H9 (cell line): ENCODE data around the gene MRPL52. TPM values are rescaled to one million over a fixed set of nuclear protein-coding genes. Genes with fewer than 3 reads are reported as not detected.

Source experiments
- DNase-seq: peaks from one replicate; pipeline ENCODE4 v3.0.0-alpha.2; 2017
- H2AFZ ChIP-seq: one replicate; pipeline ENCODE4 v1.6.1; 2013; ENCODE audit warnings: mild to moderate bottlenecking, low read length, control low read depth, moderate library complexity
- H2AK5ac ChIP-seq: 2 replicates; pipeline ENCODE4 v1.6.1; 2013; ENCODE audit warnings: low read length, control low read depth, mixed read lengths; ENCODE audit not compliant: insufficient read length
- H2BK120ac ChIP-seq: one replicate; pipeline ENCODE4 v1.6.1; 2013; ENCODE audit warnings: low read depth, mild to moderate bottlenecking, low read length, control low read depth, inconsistent platforms; ENCODE audit not compliant: poor library complexity, severe bottlenecking
- H2BK12ac ChIP-seq: 2 replicates; pipeline ENCODE4 v1.6.1; 2013; ENCODE audit warnings: low read length, control low read depth, mixed read lengths, low read depth; ENCODE audit not compliant: insufficient read length
- H2BK15ac ChIP-seq: 2 replicates; pipeline ENCODE4 v1.6.1; 2013; ENCODE audit warnings: low read depth, low read length, control low read depth
- H2BK20ac ChIP-seq: one replicate; pipeline ENCODE4 v1.6.1; 2013; ENCODE audit warnings: low read depth, mild to moderate bottlenecking, low read length, control low read depth, inconsistent platforms; ENCODE audit not compliant: poor library complexity, severe bottlenecking
- H2BK5ac ChIP-seq: 2 replicates; pipeline ENCODE4 v1.6.1; 2013; ENCODE audit warnings: low read length, control low read depth, mixed read lengths; ENCODE audit not compliant: insufficient read length
- H3K14ac ChIP-seq: 2 replicates; pipeline ENCODE4 v1.6.1; 2013; ENCODE audit warnings: low read length, control low read depth; ENCODE audit not compliant: insufficient read depth
- H3K18ac ChIP-seq: 2 replicates; pipeline ENCODE4 v1.6.1; 2013; ENCODE audit warnings: low read depth, mild to moderate bottlenecking, mixed read lengths, low read length, control low read depth; ENCODE audit not compliant: insufficient read length
- H3K23ac ChIP-seq: 2 replicates; pipeline ENCODE4 v1.6.1; 2013; ENCODE audit warnings: low read length, control low read depth, mixed read lengths, low read depth; ENCODE audit not compliant: insufficient read length
- H3K23me2 ChIP-seq: 2 replicates; pipeline ENCODE4 v1.6.1; 2013; ENCODE audit warnings: low read depth, mild to moderate bottlenecking, mixed read lengths, low read length, control low read depth; ENCODE audit not compliant: insufficient read length, poor library complexity, severe bottlenecking
- H3K27ac ChIP-seq: 2 replicates; pipeline ENCODE4 v1.5.1; 2013; ENCODE audit warnings: low read length, control low read depth, mixed read lengths, low read depth; ENCODE audit not compliant: insufficient read length
- H3K27me3 ChIP-seq: 2 replicates; pipeline ENCODE4 v1.6.1; 2013; ENCODE audit warnings: low read length, control low read depth, inconsistent platforms; ENCODE audit not compliant: insufficient read depth
- H3K4ac ChIP-seq: 2 replicates; pipeline ENCODE4 v1.6.1; 2013; ENCODE audit warnings: low read depth, mild to moderate bottlenecking, control low read depth, inconsistent platforms, low read length, moderate library complexity
- H3K4me1 ChIP-seq: 2 replicates; pipeline ENCODE4 v1.6.1; 2013; ENCODE audit warnings: low read length, control low read depth, inconsistent platforms; ENCODE audit not compliant: insufficient read depth
- H3K4me2 ChIP-seq: 2 replicates; pipeline ENCODE4 v1.6.1; 2013; ENCODE audit warnings: low read length, control low read depth, mixed read lengths; ENCODE audit not compliant: insufficient read length, insufficient read depth
- H3K56ac ChIP-seq: 2 replicates; pipeline ENCODE4 v1.6.1; 2013; ENCODE audit warnings: low read depth, mild to moderate bottlenecking, mixed read lengths, low read length, control low read depth; ENCODE audit not compliant: insufficient read length
- H3K79me1 ChIP-seq: 2 replicates; pipeline ENCODE4 v1.6.1; 2013; ENCODE audit warnings: low read depth, mild to moderate bottlenecking, moderate library complexity, low read length, control low read depth, inconsistent platforms; ENCODE audit not compliant: insufficient read depth, poor library complexity, severe bottlenecking
- H3K79me2 ChIP-seq: 2 replicates; pipeline ENCODE4 v1.6.1; 2013; ENCODE audit warnings: low read length, control low read depth, inconsistent platforms; ENCODE audit not compliant: insufficient read depth
- H3K9ac ChIP-seq: 2 replicates; pipeline ENCODE4 v1.6.1; 2013; ENCODE audit warnings: low read length, control low read depth, mixed read lengths; ENCODE audit not compliant: insufficient read length; ENCODE audit errors: extremely low read depth
- H3K9me3 ChIP-seq: one replicate; pipeline ENCODE4 v1.6.1; 2013; ENCODE audit warnings: low read depth, low read length, inconsistent platforms; ENCODE audit not compliant: control insufficient read depth
- H3T11ph ChIP-seq: one replicate; pipeline ENCODE4 v1.6.1; 2013; ENCODE audit warnings: mild to moderate bottlenecking, low read length, control low read depth, inconsistent platforms
- H4K20me1 ChIP-seq: one replicate; pipeline ENCODE4 v1.6.1; 2013; ENCODE audit not compliant: control insufficient read depth, insufficient read length, insufficient read depth
- H4K5ac ChIP-seq: 2 replicates; pipeline ENCODE4 v1.6.1; 2013; ENCODE audit warnings: low read depth, mild to moderate bottlenecking, mixed read lengths, low read length, control low read depth; ENCODE audit not compliant: insufficient read length
- H4K8ac ChIP-seq: replicated peaks from 2 replicates; pipeline ENCODE4 v1.6.1; 2013; ENCODE audit warnings: low read length, control low read depth, mixed read lengths, low read depth; ENCODE audit not compliant: insufficient read length
- H4K91ac ChIP-seq: 2 replicates; pipeline ENCODE4 v1.6.1; 2013; ENCODE audit warnings: low read depth, mild to moderate bottlenecking, moderate library complexity, mixed read lengths, low read length, control low read depth; ENCODE audit not compliant: insufficient read length
- H3K27ac Mint-ChIP-seq, 3 experiments: 2 replicates in 2 of 3; 3 replicates in 1 of 3; pipeline ENCODE4 v1.8.0; 2020 to 2021; ENCODE audit warnings: mixed read lengths in 3 of 3, mild to moderate bottlenecking in 1 of 3, moderate library complexity in 1 of 3
- H3K27me3 Mint-ChIP-seq: 2 replicates; pipeline ENCODE4 v1.8.0; 2021; ENCODE audit warnings: low read depth, mild to moderate bottlenecking, moderate library complexity, mixed read lengths
- H3K36me3 Mint-ChIP-seq, 3 experiments: 2 replicates in 2 of 3; 3 replicates in 1 of 3; pipeline ENCODE4 v1.8.0; 2020 to 2021; ENCODE audit warnings: low read depth in 3 of 3, mixed read lengths in 3 of 3; ENCODE audit not compliant: insufficient read depth in 1 of 3
- H3K4me1 Mint-ChIP-seq, 2 experiments: 2 replicates each; pipeline ENCODE4 v1.8.0; 2020; ENCODE audit warnings: mixed read lengths in 2 of 2
- H3K4me3 Mint-ChIP-seq, 2 experiments: 2 replicates in 1 of 2; 3 replicates in 1 of 2; pipeline ENCODE4 v1.8.0; 2020 to 2021; ENCODE audit warnings: mild to moderate bottlenecking in 2 of 2, mixed read lengths in 2 of 2, moderate library complexity in 1 of 2
- H3K9me3 Mint-ChIP-seq, 2 experiments: 2 replicates in 1 of 2; 3 replicates in 1 of 2; pipeline ENCODE4 v1.8.0; 2020; ENCODE audit warnings: mild to moderate bottlenecking in 2 of 2, mixed read lengths in 2 of 2, moderate library complexity in 1 of 2
- WGBS: extraction: QIAGEN DNeasy Blood & Tissue Kit; methylation state at CpG from one replicate; pipeline ENCODE4 v1.1.7; 2013; ENCODE audit warnings: missing lambda C conversion rate, low lambda C conversion rate, mixed read lengths; ENCODE audit not compliant: insufficient read length; ENCODE audit errors: extremely low coverage; 5-methylcytosine and 5-hydroxymethylcytosine counted together
- total RNA-seq: library from RNA; stranded (reverse); gene quantifications from 2 replicates; pipeline ENCODE4 v1.2.1, GENCODE V29; 2021
- TF ChIP-seq, protein P1 (sequence below): fragments of 200-600 bp; sonication (generic); conservative IDR thresholded peaks from 3 replicates; pipeline ENCODE4 v1.8.0; 2021; ENCODE audit warnings: antibody characterized with exemption, mild to moderate bottlenecking

MRPL52 gene
- total RNA-seq, 1 experiment from 2014 or later, result 190 TPM

DNA sequence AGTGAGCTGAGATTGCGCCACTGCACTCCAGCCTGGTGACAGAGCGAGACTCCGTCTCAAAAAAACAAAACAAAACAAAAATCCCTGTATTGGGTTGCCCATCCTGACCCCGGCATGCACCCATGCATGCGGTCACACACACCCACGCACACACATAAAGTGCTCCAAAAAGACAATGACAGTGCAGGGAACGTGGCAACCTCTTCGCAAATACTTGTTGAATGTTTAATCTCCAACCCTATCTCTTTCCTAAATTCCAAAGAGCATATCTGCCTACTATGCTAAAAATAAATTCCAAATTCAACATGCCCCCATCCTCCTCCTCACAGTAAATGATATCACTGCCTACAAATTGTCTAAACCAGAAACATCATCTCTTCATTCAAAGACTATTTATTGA, 28.0 kb upstream of the MRPL52 start:
- Histone ChIP-seq H3K56ac (no peak overlapping the region), H3K9ac (no peak overlapping the region), H4K20me1 (no peaks in the 10 kb centered on the region), H3K4ac (no peak overlapping the region), H3K14ac (no peak overlapping the region), H3K79me1 (no peaks in the 10 kb centered on the region), H3K4me2 (no peak overlapping the region), H2BK5ac (no peak overlapping the region), H3K27me3 (no peaks in the 10 kb centered on the region), H4K91ac (no peak overlapping the region), H3T11ph (no peak overlapping the region), H3K18ac (no peak overlapping the region), H4K5ac (no peak overlapping the region), H3K23me2 (no peaks in the 10 kb centered on the region), H2BK120ac (no peak overlapping the region), H2AK5ac (no peak overlapping the region), H2BK20ac (no peak overlapping the region), H3K4me1 (peaks cover 5% of the 10 kb centered on the region; the same call in 1 of the 2 replicates), H2AFZ (no peak overlapping the region), H3K9me3 (no peaks in the 10 kb centered on the region), H2BK12ac (no peak overlapping the region), H2BK15ac (no peak overlapping the region), H4K8ac (no peak overlapping the region), H3K23ac (no peak overlapping the region), H3K27ac (no peak overlapping the region), H3K79me2 (no peaks in the 10 kb centered on the region)
- H3K27me3 Mint-ChIP-seq, result no peaks in the 10 kb centered on the region; the same call in 1 of the 2 replicates
- peaks cover 11% of the 10 kb centered on the region in 2 experiments for H3K4me1 Mint-ChIP-seq
- H3K4me3 Mint-ChIP-seq, result no peak overlapping the region
- no peak overlapping the region for H3K27ac Mint-ChIP-seq
- DNase-seq, result no peak
- no peaks in the 10 kb centered on the region for H3K9me3 Mint-ChIP-seq
- WGBS, result no CpG with 5 or more reads among the region's 8 CpGs
- TF ChIP-seq, protein P1, sequence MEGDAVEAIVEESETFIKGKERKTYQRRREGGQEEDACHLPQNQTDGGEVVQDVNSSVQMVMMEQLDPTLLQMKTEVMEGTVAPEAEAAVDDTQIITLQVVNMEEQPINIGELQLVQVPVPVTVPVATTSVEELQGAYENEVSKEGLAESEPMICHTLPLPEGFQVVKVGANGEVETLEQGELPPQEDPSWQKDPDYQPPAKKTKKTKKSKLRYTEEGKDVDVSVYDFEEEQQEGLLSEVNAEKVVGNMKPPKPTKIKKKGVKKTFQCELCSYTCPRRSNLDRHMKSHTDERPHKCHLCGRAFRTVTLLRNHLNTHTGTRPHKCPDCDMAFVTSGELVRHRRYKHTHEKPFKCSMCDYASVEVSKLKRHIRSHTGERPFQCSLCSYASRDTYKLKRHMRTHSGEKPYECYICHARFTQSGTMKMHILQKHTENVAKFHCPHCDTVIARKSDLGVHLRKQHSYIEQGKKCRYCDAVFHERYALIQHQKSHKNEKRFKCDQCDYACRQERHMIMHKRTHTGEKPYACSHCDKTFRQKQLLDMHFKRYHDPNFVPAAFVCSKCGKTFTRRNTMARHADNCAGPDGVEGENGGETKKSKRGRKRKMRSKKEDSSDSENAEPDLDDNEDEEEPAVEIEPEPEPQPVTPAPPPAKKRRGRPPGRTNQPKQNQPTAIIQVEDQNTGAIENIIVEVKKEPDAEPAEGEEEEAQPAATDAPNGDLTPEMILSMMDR, result no peak
- H3K36me3 Mint-ChIP-seq, result no peaks in the 10 kb centered on the region
